Endothelial cell of umbilical vein (primary cell): Measurements from ENCODE around the gene KIN. TPM values are rescaled to one million over a fixed set of nuclear protein-coding genes. Genes with fewer than 3 reads are reported as not detected.

Experiments
- BruUV-seq: library from RNA; stranded (reverse); fragments of 400-500 nt; replicated peaks from 2 replicates; lab custom pipeline; 2021; lab: Mats Ljungman, UMichigan
- CTCF ChIA-PET: fragments of 300-600, 350-600 bp; sonication (Branson Sonifier 250); formaldehyde crosslinking; loops from one replicate; lab custom pipeline; 2021; ENCODE audit warnings: antibody characterized with exemption, inconsistent platforms; lab: Charles Lee
- POLR2A ChIA-PET: fragments of 300-600, 350-600 bp; sonication (Branson Sonifier 250); formaldehyde crosslinking; loops from one replicate; lab custom pipeline; 2021; ENCODE audit warnings: antibody characterized with exemption, inconsistent platforms; lab: Charles Lee
- DNase-seq: peaks from one replicate; pipeline ENCODE4 v3.0.0-alpha.2; 2011; ENCODE audit warnings: low read depth, low spot score
- FAIRE-seq: peaks from 2 replicates; lab custom pipeline; 2011; peaks lifted over from hg19 to GRCh38; lab: Jason Lieb, UNC
- H2AFZ ChIP-seq: 2 replicates; pipeline ENCODE4 v1.6.0; 2012; ENCODE audit warnings: low read depth, low read length, control low read depth, inconsistent platforms
- H3K27ac ChIP-seq: 2 replicates; pipeline ENCODE4 v1.5.1; 2011; ENCODE audit warnings: low read depth, mild to moderate bottlenecking, control low read depth, low read length, moderate library complexity; ENCODE audit not compliant: insufficient read depth
- H3K27me3 ChIP-seq, 2 experiments: 2 replicates each; pipeline versions ENCODE4 v1.6.0 to v1.6.1; 2011; ENCODE audit warnings: low read length in 2 of 2, mixed read lengths in 1 of 2; ENCODE audit not compliant: control insufficient read depth in 2 of 2, insufficient read depth in 2 of 2
- H3K36me3 ChIP-seq, 2 experiments: 2 replicates in 1 of 2; 3 replicates in 1 of 2; pipeline ENCODE4 v1.5.1; 2011; ENCODE audit warnings: low read length in 2 of 2, mild to moderate bottlenecking in 1 of 2, moderate library complexity in 1 of 2; ENCODE audit not compliant: control insufficient read depth in 2 of 2, insufficient read depth in 2 of 2; ENCODE audit errors: extremely low read depth in 1 of 2
- H3K4me1 ChIP-seq: 3 replicates; pipeline ENCODE4 v1.5.1; 2011; ENCODE audit warnings: mild to moderate bottlenecking, low read length; ENCODE audit not compliant: control insufficient read depth, insufficient read depth; ENCODE audit errors: extremely low read depth
- H3K4me2 ChIP-seq: 2 replicates; pipeline ENCODE4 v1.6.1; 2011; ENCODE audit warnings: low read length, control low read depth, mixed read lengths; ENCODE audit not compliant: insufficient read depth
- H3K4me3 ChIP-seq, 3 experiments: fragments of 200-600 bp in 1 of 3; sonication (generic), shearing (Covaris generic) in 1 of 3; replicated peaks in 1 of 3; 2 replicates each; pipeline ENCODE4 v1.5.1; 2011 to 2016; ENCODE audit warnings: control low read depth in 3 of 3, low read length in 3 of 3, mild to moderate bottlenecking in 2 of 3, inconsistent platforms in 1 of 3, low read depth in 1 of 3, moderate library complexity in 1 of 3; ENCODE audit not compliant: insufficient read depth in 1 of 3
- H3K79me2 ChIP-seq: 2 replicates; pipeline ENCODE4 v1.6.0; 2012; ENCODE audit warnings: low read length, inconsistent platforms; ENCODE audit not compliant: control insufficient read depth, insufficient read depth
- H3K9ac ChIP-seq: replicated peaks from 2 replicates; pipeline ENCODE3; 2011; ENCODE audit warnings: low read length, control low read depth; ENCODE audit not compliant: insufficient read depth; ENCODE audit errors: extremely low read depth
- H3K9me1 ChIP-seq: replicated peaks from 3 replicates; pipeline ENCODE4 v1.6.0; 2011; ENCODE audit warnings: mild to moderate bottlenecking, low read length; ENCODE audit not compliant: control insufficient read depth, insufficient read depth; ENCODE audit errors: extremely low read depth
- H3K9me3 ChIP-seq: replicated peaks from 2 replicates; pipeline ENCODE4 v1.5.1; 2012; ENCODE audit warnings: low read length, inconsistent platforms; ENCODE audit not compliant: control insufficient read depth, insufficient read depth
- H4K20me1 ChIP-seq: replicated peaks from 2 replicates; pipeline ENCODE3; 2011; ENCODE audit warnings: mild to moderate bottlenecking, low read length; ENCODE audit not compliant: control insufficient read depth, insufficient read depth; ENCODE audit errors: extremely low read depth
- EZH2 ChIP-seq: IDR thresholded peaks from 2 replicates; pipeline ENCODE4 v1.6.1; 2012; ENCODE audit warnings: borderline replicate concordance, low read depth, mild to moderate bottlenecking, moderate library complexity, low read length, inconsistent platforms; ENCODE audit not compliant: severe bottlenecking
- FOS ChIP-seq: IDR thresholded peaks from 2 replicates; pipeline ENCODE4 v1.6.1; 2011; ENCODE audit warnings: mild to moderate bottlenecking, low read length, moderate library complexity, borderline replicate concordance; ENCODE audit not compliant: insufficient read depth
- GATA2 ChIP-seq: IDR thresholded peaks from 2 replicates; pipeline ENCODE4 v1.7.0; 2011; ENCODE audit warnings: low read depth, mild to moderate bottlenecking, moderate library complexity, mixed read lengths, low read length; ENCODE audit not compliant: insufficient read length, insufficient read depth
- JUN ChIP-seq: IDR thresholded peaks from 2 replicates; pipeline ENCODE4 v1.6.1; 2011; ENCODE audit warnings: borderline replicate concordance, low read depth; ENCODE audit not compliant: insufficient read length, insufficient read depth
- MAX ChIP-seq: IDR thresholded peaks from 2 replicates; pipeline ENCODE4 v1.6.1; 2011; ENCODE audit not compliant: insufficient read depth, insufficient read length
- MYC ChIP-seq: IDR thresholded peaks from one replicate; pipeline ENCODE4 v1.6.1; 2011; ENCODE audit warnings: mild to moderate bottlenecking, low read depth, low read length
- POLR2A ChIP-seq: IDR thresholded peaks from 2 replicates; pipeline ENCODE4 v1.6.1; 2012; ENCODE audit warnings: low read depth, mild to moderate bottlenecking, control low read depth, low read length
- POLR2AphosphoS5 ChIP-seq: IDR thresholded peaks from 2 replicates; pipeline ENCODE4 v1.6.1; 2012; ENCODE audit warnings: low read depth, mild to moderate bottlenecking, control low read depth, low read length, moderate library complexity; ENCODE audit not compliant: insufficient read depth
- dilution Hi-C: fragments of 300-500 bp; cut with MboI; formaldehyde crosslinking; loops from one replicate; pipeline ENCODE4 v1.15.0; 2019; ENCODE audit warnings: low sequenced_read_pairs; ENCODE audit not compliant: extremely low pct_ligation_motif_present
- intact Hi-C: fragments of 100-400 bp; cut with micrococcal nuclease; formaldehyde crosslinking; loops from one replicate; pipeline ENCODE4 v1.10.0; 2022
- polyA plus RNA-seq, 4 experiments: library from polyadenylated mRNA; depleted of rRNA in 3 of 4; stranded (reverse) in 3 of 4; unstranded in 1 of 4; fragments of >200 nt; gene quantifications; 2 replicates each; pipeline versions ENCODE4 v1.2.1 to v1.2.3, GENCODE V29; 2011 to 2012; ENCODE audit warnings: missing spikeins in 1 of 4
- total RNA-seq: library from RNA; stranded (reverse); gene quantifications from 2 replicates; pipeline ENCODE4 v1.2.3, GENCODE V29; 2021
- TF ChIP-seq, protein P1 (sequence below), 2 donors: IDR thresholded peaks; 1 replicate in 1 of 2; 2 replicates in 1 of 2; pipeline ENCODE4 v1.5.1; 2011; ENCODE audit warnings: low read length in 2 of 2, mild to moderate bottlenecking in 2 of 2, moderate library complexity in 2 of 2, control low read depth in 1 of 2, inconsistent platforms in 1 of 2, low read depth in 1 of 2; ENCODE audit not compliant: insufficient read depth in 1 of 2; ENCODE audit errors: extremely low read depth in 1 of 2

The KIN gene
- total and polyA plus RNA-seq, 2 donors (not counting 3 experiments of a cell fraction or from before 2014, with no cell fraction given) = 2.6 to 14.4 TPM

DNA sequence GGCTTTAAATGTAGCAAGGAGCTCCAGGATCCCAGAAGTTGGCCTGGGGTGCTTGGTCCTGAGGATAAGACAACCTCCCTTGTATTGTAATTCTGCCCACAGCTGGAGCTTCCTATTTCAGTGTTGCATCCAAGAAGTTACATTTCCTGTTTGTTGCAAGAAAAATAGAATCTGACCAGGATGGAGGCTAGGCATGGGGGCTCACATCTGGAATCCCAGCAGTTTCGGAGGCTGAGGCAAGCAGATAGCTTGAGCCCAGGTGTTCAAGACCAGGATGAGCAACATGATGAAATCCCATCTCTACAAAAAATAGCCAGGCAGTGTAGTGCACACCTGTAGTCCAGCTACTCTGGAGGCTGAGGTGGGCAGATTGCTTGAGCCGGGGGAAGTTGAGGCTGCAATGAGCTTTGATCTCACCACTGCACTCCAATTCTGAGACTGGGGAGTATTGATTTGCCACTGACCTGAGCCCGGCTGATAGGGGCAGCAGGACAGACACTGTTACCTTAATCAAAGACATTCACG is 85.4 kb downstream of the KIN start:
- Histone ChIP-seq H2AFZ (no peak overlapping the region), H3K9ac (no peak overlapping the region), H3K79me2 (no peaks in the 10 kb centered on the region), H3K27ac (no peak overlapping the region), H3K9me1 (no peaks in the 10 kb centered on the region), H3K27me3 (peaks cover 0 to 2% of the 10 kb centered on the region in 2 experiments), H3K4me3 (no peak overlapping the region), H3K9me3 (no peaks in the 10 kb centered on the region), H4K20me1 (no peaks in the 10 kb centered on the region), H3K4me1 (no peaks in the 10 kb centered on the region), H3K4me2 (no peak overlapping the region), H3K36me3 (no peaks in the 10 kb centered on the region)
- ChIA-PET CTCF (interaction anchor here (0.8 kb wide), 1 partner anchor 15 kb away, joined by 4 read pairs; no protein-coding TSS in a partner anchor), POLR2A (no interaction called here)
- dilution Hi-C loops (no loop called here), intact Hi-C loops (no loop called here)
- TF ChIP-seq MAX (no peak), POLR2AphosphoS5 (no peak), POLR2A (no peak), JUN (no peak), GATA2 (no peak), EZH2 (no peak), FOS (no peak), MYC (no peak)
- TF ChIP-seq, protein P1, sequence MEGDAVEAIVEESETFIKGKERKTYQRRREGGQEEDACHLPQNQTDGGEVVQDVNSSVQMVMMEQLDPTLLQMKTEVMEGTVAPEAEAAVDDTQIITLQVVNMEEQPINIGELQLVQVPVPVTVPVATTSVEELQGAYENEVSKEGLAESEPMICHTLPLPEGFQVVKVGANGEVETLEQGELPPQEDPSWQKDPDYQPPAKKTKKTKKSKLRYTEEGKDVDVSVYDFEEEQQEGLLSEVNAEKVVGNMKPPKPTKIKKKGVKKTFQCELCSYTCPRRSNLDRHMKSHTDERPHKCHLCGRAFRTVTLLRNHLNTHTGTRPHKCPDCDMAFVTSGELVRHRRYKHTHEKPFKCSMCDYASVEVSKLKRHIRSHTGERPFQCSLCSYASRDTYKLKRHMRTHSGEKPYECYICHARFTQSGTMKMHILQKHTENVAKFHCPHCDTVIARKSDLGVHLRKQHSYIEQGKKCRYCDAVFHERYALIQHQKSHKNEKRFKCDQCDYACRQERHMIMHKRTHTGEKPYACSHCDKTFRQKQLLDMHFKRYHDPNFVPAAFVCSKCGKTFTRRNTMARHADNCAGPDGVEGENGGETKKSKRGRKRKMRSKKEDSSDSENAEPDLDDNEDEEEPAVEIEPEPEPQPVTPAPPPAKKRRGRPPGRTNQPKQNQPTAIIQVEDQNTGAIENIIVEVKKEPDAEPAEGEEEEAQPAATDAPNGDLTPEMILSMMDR (IDR thresholded peaks at IDR 0.05; ENCODE audit: extremely low read depth in 1 of 2, insufficient read depth in 1 of 2, low read depth in 1 of 2, low read length in 2 of 2) = no peak
- DNase-seq (no peak), FAIRE-seq (no peak)
- no TSS peak for BruUV-seq
